HepG2 (cell line): ENCODE measurements around the gene IFRD1. TPM values are rescaled to one million over a fixed set of nuclear protein-coding genes. Genes with fewer than 3 reads are reported as not detected.
A peak's percentile ranks its signal among the peaks of the same experiment; 100 is the strongest.

Source experiments
- ATAC-seq: fragments of 200-7000 bp; cut with Tn5 transposase; 3 replicates; pipeline ENCODE4 v1.9.1; 2020; ENCODE audit warnings: mild to moderate bottlenecking, moderate library complexity
- BruUV-seq: library from RNA; stranded (reverse); fragments of 400-500 nt; replicated peaks from 2 replicates; lab custom pipeline; 2021; lab: Mats Ljungman, UMichigan
- CTCF ChIA-PET: fragments of 300-600 bp; formaldehyde crosslinking; extraction: SDS; loops from one replicate; lab custom pipeline; 2021; ENCODE audit warnings: low total read pairs, inconsistent platforms, low intra/inter-chr PET ratio; lab: Yijun Ruan, JAX
- POLR2A ChIA-PET: fragments of 350-600 bp; sonication (Branson Sonifier 250); formaldehyde crosslinking; loops from one replicate; lab custom pipeline; 2020; ENCODE audit warnings: antibody characterized with exemption, inconsistent platforms; lab: Yijun Ruan, JAX
- DNase-seq: peaks from one replicate; pipeline ENCODE4 v3.0.0-alpha.2; 2015; ENCODE audit warnings: low spot score
- FAIRE-seq: peaks from 3 replicates; lab custom pipeline; 2011; peaks lifted over from hg19 to GRCh38; lab: Jason Lieb, UNC
- H2AFZ ChIP-seq: one replicate; pipeline ENCODE4 v1.6.1; 2011; ENCODE audit warnings: low read length, inconsistent platforms
- H3K27ac ChIP-seq: fragments of 300-600 bp; 3 replicates; pipeline ENCODE4 v1.8.0; 2011; ENCODE audit warnings: mixed run types, mild to moderate bottlenecking, mixed read lengths, low read length, inconsistent platforms; ENCODE audit not compliant: insufficient read depth; ENCODE audit errors: extremely low read length
- H3K27me3 ChIP-seq, 2 experiments: fragments of 200-600 bp in 1 of 2; 2 replicates in 1 of 2; 3 replicates in 1 of 2; pipeline versions ENCODE4 v1.6.0 to v1.8.0; 2011; ENCODE audit warnings: low read length in 2 of 2, mild to moderate bottlenecking in 2 of 2, moderate library complexity in 2 of 2, inconsistent platforms in 1 of 2; ENCODE audit not compliant: insufficient read depth in 2 of 2, control insufficient read depth in 1 of 2
- H3K36me3 ChIP-seq, 2 experiments: fragments of 200-600 bp in 1 of 2; replicated peaks in 1 of 2; 2 replicates in 1 of 2; 3 replicates in 1 of 2; pipeline versions ENCODE4 v1.5.1 to v1.8.0; 2011; ENCODE audit warnings: low read length in 2 of 2, inconsistent platforms in 1 of 2; ENCODE audit not compliant: insufficient read depth in 2 of 2, control insufficient read depth in 1 of 2
- H3K4me1 ChIP-seq: 2 replicates; pipeline ENCODE4 v1.5.1; 2012; ENCODE audit warnings: low read length, inconsistent platforms; ENCODE audit not compliant: insufficient read depth
- H3K4me2 ChIP-seq: 2 replicates; pipeline ENCODE4 v1.6.0; 2011; ENCODE audit warnings: low read depth, low read length, inconsistent platforms
- H3K4me3 ChIP-seq, 3 experiments: fragments of 200-600 bp in 1 of 3; sonication (generic), shearing (Covaris generic) in 1 of 3; replicated peaks in 1 of 3; 2 replicates each; pipeline ENCODE4 v1.5.1; 2011 to 2016; ENCODE audit warnings: low read length in 3 of 3, inconsistent platforms in 2 of 3, low read depth in 2 of 3, mild to moderate bottlenecking in 2 of 3, control low read depth in 1 of 3, mixed read lengths in 1 of 3; ENCODE audit not compliant: insufficient read depth in 1 of 3
- H3K79me2 ChIP-seq: one replicate; pipeline ENCODE4 v1.6.1; 2011; ENCODE audit warnings: low read length, inconsistent platforms; ENCODE audit not compliant: insufficient read depth
- H3K9ac ChIP-seq: 2 replicates; pipeline ENCODE4 v1.6.0; 2011; ENCODE audit warnings: mild to moderate bottlenecking, low read depth, low read length, inconsistent platforms; ENCODE audit not compliant: insufficient read depth
- H3K9me3 ChIP-seq: 2 replicates; pipeline ENCODE4 v1.5.1; 2012; ENCODE audit warnings: mild to moderate bottlenecking, low read length
- H4K20me1 ChIP-seq: 2 replicates; pipeline ENCODE4 v1.6.0; 2011; ENCODE audit warnings: inconsistent platforms, mild to moderate bottlenecking, low read length, moderate library complexity; ENCODE audit not compliant: insufficient read depth
- ARNTL ChIP-seq: sonication (generic); formaldehyde crosslinking; IDR thresholded peaks from 2 replicates; pipeline ENCODE4 v1.4.0; 2020; ENCODE audit warnings: mild to moderate bottlenecking, missing genetic modification reagents
- GATA4 ChIP-seq: sonication (generic); IDR thresholded peaks from 2 replicates; pipeline ENCODE4 v1.6.1; 2016; ENCODE audit warnings: antibody characterized with exemption, low read depth, borderline replicate concordance
- RXRA ChIP-seq: sonication (generic); formaldehyde crosslinking; IDR thresholded peaks from 2 replicates; pipeline ENCODE4 v1.5.1; 2020; ENCODE audit warnings: missing genetic modification reagents
- ZNF143 ChIP-seq: sonication (generic); formaldehyde crosslinking; IDR thresholded peaks from 2 replicates; pipeline ENCODE4 v1.4.0; 2020; ENCODE audit warnings: missing genetic modification reagents
- ZNF737 ChIP-seq: sonication (generic); formaldehyde crosslinking; IDR thresholded peaks from 2 replicates; pipeline ENCODE4 v1.5.0; 2020; ENCODE audit warnings: missing genetic modification reagents, mild to moderate bottlenecking, borderline replicate concordance
- WGBS: methylation state at CpG from one replicate; pipeline ENCODE4 v1.1.6; 2017; ENCODE audit warnings: low lambda C conversion rate; 5-methylcytosine and 5-hydroxymethylcytosine counted together
- in situ Hi-C: cut with HindIII; loops from 2 replicates; pipeline ENCODE4 v1.10.0; 2017; ENCODE audit warnings: low pct_unique_long_range_greater_than_20kb; ENCODE audit not compliant: extremely low pct_ligation_motif_present
- intact Hi-C: fragments of 100-400 bp; cut with micrococcal nuclease; formaldehyde crosslinking; loops from one replicate; pipeline ENCODE4 v1.10.0; 2022; ENCODE audit not compliant: unreplicated experiment
- polyA plus RNA-seq, 8 experiments: library from polyadenylated mRNA; depleted of rRNA in 3 of 8; stranded (reverse) in 7 of 8; unstranded in 1 of 8; fragments of >200 nt; fragmentation: Illumina TruSeq in 4 of 8; extraction: Trizol in 4 of 8; gene quantifications; 2 replicates each; pipeline versions ENCODE4 v1.2.1 to v1.2.3, GENCODE V29; 2011 to 2016; ENCODE audit warnings: low read depth in 4 of 8, missing spikeins in 1 of 8, mixed read lengths in 1 of 8; ENCODE audit not compliant: insufficient read depth in 1 of 8
- total RNA-seq, 5 experiments: library from RNA; depleted of rRNA; stranded (reverse); fragments of >200 nt; fragmentation: Illumina TruSeq; extraction: Trizol; gene quantifications; 2 replicates each; pipeline ENCODE4 v1.2.3, GENCODE V29; 2016; ENCODE audit warnings: low read depth in 1 of 5
- TF ChIP-seq, protein P1 (sequence below): sonication (generic); formaldehyde crosslinking; IDR thresholded peaks from 2 replicates; pipeline ENCODE4 v1.4.0; 2020; ENCODE audit warnings: mild to moderate bottlenecking, missing genetic modification reagents
- TF ChIP-seq, protein P2 (sequence below): sonication (generic); formaldehyde crosslinking; IDR thresholded peaks from 2 replicates; pipeline ENCODE4 v1.5.1; 2020; ENCODE audit warnings: missing genetic modification reagents, mild to moderate bottlenecking, borderline replicate concordance

IFRD1 gene
- total and polyA plus RNA-seq, 2 of the 13 experiments (the other 11 are each of a cell fraction or from before 2014, with no cell fraction given): 50.9 to 55.5 TPM

DNA sequence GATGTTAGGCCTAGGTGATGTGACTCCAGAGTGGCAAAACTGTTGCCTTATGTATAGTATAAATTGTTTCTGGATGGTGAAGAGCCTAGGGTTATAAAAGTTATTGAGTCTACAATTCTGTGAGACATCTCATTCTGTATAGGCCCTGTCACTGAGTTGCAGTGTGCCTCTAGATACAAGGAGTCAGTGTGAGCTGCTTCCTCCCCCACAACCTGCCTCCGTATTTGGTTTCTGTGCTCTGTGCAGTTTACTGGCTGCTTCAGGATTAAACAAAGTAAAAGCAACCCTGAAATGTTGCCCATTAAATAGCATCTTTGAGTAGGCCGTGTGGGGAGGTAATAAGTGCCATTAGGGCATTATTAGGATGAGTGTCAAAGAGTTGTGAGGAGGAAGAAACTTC lies 1.9 kb upstream of the IFRD1 start (continued):
- TF ChIP-seq, protein P1, sequence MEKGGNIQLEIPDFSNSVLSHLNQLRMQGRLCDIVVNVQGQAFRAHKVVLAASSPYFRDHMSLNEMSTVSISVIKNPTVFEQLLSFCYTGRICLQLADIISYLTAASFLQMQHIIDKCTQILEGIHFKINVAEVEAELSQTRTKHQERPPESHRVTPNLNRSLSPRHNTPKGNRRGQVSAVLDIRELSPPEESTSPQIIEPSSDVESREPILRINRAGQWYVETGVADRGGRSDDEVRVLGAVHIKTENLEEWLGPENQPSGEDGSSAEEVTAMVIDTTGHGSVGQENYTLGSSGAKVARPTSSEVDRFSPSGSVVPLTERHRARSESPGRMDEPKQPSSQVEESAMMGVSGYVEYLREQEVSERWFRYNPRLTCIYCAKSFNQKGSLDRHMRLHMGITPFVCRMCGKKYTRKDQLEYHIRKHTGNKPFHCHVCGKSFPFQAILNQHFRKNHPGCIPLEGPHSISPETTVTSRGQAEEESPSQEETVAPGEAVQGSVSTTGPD (CRISPR knock-in tag): no peak
- TF ChIP-seq ARNTL (CRISPR knock-in tag) (no peak), RXRA (CRISPR knock-in tag) (no peak)
- TF ChIP-seq, protein P2, sequence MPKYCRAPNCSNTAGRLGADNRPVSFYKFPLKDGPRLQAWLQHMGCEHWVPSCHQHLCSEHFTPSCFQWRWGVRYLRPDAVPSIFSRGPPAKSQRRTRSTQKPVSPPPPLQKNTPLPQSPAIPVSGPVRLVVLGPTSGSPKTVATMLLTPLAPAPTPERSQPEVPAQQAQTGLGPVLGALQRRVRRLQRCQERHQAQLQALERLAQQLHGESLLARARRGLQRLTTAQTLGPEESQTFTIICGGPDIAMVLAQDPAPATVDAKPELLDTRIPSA (CRISPR knock-in tag): no peak
- TF ChIP-seq, all 625 proteins: peak for 0

DNA sequence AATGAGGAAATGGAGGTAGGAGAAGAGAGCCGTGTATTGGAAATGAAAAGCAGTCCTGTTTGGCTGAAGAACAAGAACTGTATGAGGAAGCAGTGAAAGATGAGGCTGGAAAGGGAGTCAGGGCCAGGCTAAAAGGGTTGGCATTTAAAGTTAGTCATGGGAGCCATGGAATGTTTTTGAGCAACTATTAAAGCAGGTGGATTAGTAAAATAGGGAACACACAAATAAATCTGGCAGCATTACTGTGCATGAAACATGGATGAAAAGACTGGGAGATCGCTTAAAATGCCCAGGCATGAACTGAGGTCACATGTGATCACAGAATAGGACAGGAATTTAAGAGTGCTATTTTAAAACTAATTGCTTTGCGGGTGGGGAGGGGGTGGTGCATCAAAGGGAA lies 1.4 kb upstream of the IFRD1 start:
- Histone ChIP-seq H3K4me2 (peak overlapping the region; percentile 86), H3K9ac (no peak overlapping the region), H4K20me1 (peaks cover 21% of the 10 kb centered on the region), H3K27ac (no peak overlapping the region), H3K4me3 (no peak overlapping the region), H3K36me3 (no peaks in the 10 kb centered on the region), H2AFZ (no peak overlapping the region), H3K79me2 (peaks cover 31% of the 10 kb centered on the region), H3K9me3 (no peaks in the 10 kb centered on the region), H3K27me3 (no peaks in the 10 kb centered on the region; a peak in 1 of 5 replicates), H3K4me1 (peaks cover 42% of the 10 kb centered on the region)
- WGBS: 70% methylated on average over 3 of the region's 3 CpGs
- no TSS peak for BruUV-seq
- FAIRE-seq (no peak), ATAC-seq (no peak), DNase-seq (no peak)
- in situ Hi-C loops: no loop called here
- ChIA-PET CTCF (no interaction called here), POLR2A (interaction anchor here (0.7 to 4.8 kb wide), 4 partner anchors 15 to 518 kb away, joined by 3 to 64 read pairs (median 14); partner anchors contain the start of genes DOCK4 and ZNF277)
- TF ChIP-seq ZNF143: no peak
- no peak for TF ChIP-seq ZNF737 (CRISPR knock-in tag)
- no peak for TF ChIP-seq GATA4
- intact Hi-C loops: no loop called here
